NCI-H2196 (cell line): ENCODE measurements around the gene DNAJC3.
"Not testable (repeated sequence)": the region's sequence is repeated elsewhere in the genome, so short reads cannot be mapped to it uniquely, and the experiment has no call there.

ENCODE experiments used
- DNase-seq: peaks from one replicate; lab custom pipeline; 2025; ENCODE audit not compliant: unreplicated experiment; lab: John Stamatoyannopoulos, UW

DNAJC3 gene

DNA sequence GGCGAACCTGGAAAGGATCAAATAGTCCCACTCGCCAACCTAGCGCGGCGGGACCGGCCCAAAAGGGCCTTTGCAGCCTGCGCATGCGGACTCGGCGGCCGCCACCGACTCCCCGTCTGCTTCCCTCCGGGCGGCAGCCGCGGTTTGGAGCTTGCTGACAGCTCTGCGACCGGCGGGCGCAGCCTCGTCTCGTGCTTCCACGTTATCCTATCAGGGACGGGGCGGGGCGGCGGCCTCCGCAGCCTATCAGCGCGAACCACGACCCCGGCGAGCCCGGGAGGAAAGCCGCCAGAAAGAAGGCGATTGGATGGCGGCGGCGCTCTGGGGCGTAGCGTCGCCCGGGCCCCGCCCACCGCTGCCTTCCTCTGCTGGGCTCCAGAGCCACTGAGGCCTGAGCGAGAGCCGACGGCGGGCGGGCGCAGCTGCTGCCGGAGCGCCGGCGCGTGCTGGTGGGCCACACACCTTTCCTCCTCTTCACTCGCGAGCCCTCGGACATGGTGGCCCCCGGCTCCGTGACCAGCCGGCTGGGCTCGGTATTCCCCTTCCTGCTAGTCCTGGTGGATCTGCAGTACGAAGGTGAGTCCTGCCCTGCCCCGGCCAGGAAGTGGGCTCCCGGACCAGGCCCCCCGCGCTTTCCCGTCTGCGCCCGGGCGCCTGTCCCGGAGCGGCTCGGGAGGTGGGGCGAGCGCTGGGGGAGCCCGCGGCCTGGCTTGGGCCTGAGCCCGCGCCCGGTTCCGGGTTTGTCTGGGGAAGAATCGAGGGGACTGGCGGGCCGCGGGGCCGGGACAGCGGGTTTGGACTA lies at the start of gene DNAJC3:
Gene DNAJC3, plus strand, starts transcription at position 378 of the 802 bp plus-strand sequence. Its CDS starts 117 bp downstream, at position 495.
- peak; percentile 86 for DNase-seq

- no peak for DNase-seq
Observed at GRCh38 chr13:95627590-95627989, 49.3 kb upstream of the DNAJC3 start.

- no peak for DNase-seq
Observed at GRCh38 chr13:95628488-95628887, 48.5 kb upstream of the DNAJC3 start.

DNA sequence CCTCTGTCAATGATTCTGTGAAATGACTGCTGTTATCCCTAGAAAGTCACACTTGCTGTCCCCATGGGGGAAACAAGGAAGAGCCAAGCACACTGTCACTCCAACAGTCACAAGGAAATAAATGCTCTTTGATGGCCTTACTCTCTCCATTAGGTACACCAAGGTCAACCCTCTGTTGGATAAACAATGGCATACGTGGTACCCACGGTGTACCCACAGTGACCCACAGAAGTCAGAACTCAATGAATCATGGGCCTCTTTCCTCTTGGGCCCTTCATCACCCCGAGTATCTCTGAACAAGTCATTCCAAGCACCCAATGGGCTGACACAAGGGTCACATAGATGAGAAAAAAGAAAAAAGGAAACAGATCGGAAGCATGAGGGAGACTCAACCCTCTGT lies 47.9 kb upstream of the DNAJC3 start:
- DNase-seq, result no peak

- DNase-seq, result no peak
Observed at GRCh38 chr13:95630593-95630992, 46.3 kb upstream of the DNAJC3 start.

- no peak for DNase-seq
Observed at GRCh38 chr13:95636853-95637252, 40.1 kb upstream of the DNAJC3 start.

GRCh38 chr13:95641291-95642027 lies 35.5 kb upstream of the DNAJC3 start:
- DNase-seq, result no peak

- DNase-seq, result no peak
Observed at GRCh38 chr13:95642028-95642621, 34.8 kb upstream of the DNAJC3 start.

GRCh38 chr13:95642999-95643398 lies 33.9 kb upstream of the DNAJC3 start:
- DNase-seq, result no peak

- no peak for DNase-seq
Observed at GRCh38 chr13:95643571-95643935, 33.4 kb upstream of the DNAJC3 start.

- no peak for DNase-seq
Observed at GRCh38 chr13:95643936-95644598, 32.9 kb upstream of the DNAJC3 start.

DNA sequence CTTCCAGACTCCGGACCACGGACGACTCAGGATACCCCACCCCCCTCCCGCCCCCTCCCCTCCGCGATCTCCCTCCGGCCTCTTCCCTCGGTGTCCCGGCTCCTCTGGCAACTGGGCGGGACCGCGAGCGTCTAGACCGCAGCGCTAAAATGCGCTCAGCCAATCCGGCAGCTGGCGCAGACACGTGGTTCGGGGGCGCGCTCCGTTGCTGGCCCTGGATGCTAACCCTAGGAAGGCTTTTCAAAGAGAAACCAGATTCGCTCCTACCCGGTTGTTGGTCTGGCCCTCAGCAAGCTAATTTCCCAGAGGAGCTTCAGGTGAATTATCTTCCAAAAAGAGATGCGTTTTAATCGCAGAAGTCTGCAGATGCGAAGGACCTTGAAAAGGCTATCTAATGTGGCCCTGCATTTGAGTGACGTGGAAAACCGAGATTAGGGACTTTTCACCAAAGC lies 32.3 kb upstream of the DNAJC3 start, which contains the start of gene DZIP1:
Gene DZIP1, minus strand, starts transcription at position 106 of the 452 bp plus-strand sequence. CDS start 2,677 bp downstream, outside the sequence.
- DNase-seq, result peak; percentile 55

GRCh38 chr13:95647321-95647720 lies 29.6 kb upstream of the DNAJC3 start:
- no peak for DNase-seq

- no peak for DNase-seq
Observed at GRCh38 chr13:95650696-95651095, 26.2 kb upstream of the DNAJC3 start.

DNA sequence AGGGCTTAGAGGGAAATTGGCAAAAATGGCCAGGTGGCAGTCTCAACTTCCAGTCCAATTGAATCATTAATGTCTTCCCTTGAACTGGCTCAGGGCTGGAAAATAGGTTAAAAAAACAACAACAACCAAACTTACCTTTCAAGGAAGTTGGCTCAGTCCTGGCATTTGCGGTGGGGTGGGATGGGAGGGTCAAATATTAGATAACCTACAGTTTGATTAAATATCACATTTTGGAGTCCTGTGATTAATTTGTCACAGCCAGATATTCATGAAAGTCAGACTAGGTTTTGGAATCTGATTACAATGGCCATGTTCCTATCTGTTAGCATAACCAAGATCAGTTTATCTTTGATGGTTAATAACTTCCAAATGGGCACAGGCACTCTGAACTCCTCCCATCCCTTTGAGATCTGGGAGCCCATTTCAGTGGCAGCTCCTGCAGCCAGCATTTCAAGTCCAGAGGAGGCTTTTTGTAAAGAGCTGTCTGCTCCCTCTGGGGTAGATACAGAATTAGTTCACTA lies 24.6 kb upstream of the DNAJC3 start:
- no peak for DNase-seq

- DNase-seq, result no peak
Observed at GRCh38 chr13:95652821-95653220, 24.1 kb upstream of the DNAJC3 start.

DNA sequence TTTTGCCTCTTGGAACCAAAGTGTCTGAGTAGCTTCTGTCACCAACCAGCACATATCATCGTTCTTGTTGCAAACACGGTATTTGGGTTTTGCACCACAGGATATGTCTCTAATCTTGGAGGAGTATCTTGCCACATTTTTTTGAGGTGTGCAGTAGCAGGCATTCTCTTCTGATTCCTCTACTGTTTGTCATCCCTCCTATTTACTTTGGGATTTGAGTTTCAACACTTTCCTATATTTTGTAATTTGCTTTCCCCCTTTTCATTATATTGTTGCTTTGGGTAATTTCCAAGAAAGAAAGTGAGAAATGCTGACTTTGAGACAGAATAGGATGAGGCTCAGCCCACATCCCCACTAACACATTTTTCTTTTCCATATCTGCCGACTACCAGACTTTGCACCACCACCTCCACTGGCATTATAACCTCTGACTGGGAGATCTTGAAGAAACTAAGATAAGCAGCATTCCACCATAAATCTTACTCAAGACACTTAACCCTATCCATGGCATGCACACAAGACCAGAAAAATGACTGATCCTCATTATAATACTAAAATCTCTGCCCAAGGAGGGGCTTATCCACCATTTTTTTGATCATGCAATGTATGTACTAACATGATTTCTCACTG lies 20.4 kb upstream of the DNAJC3 start:
- no peak for DNase-seq

GRCh38 chr13:95659500-95659899 lies 17.4 kb upstream of the DNAJC3 start:
- no peak for DNase-seq

DNA sequence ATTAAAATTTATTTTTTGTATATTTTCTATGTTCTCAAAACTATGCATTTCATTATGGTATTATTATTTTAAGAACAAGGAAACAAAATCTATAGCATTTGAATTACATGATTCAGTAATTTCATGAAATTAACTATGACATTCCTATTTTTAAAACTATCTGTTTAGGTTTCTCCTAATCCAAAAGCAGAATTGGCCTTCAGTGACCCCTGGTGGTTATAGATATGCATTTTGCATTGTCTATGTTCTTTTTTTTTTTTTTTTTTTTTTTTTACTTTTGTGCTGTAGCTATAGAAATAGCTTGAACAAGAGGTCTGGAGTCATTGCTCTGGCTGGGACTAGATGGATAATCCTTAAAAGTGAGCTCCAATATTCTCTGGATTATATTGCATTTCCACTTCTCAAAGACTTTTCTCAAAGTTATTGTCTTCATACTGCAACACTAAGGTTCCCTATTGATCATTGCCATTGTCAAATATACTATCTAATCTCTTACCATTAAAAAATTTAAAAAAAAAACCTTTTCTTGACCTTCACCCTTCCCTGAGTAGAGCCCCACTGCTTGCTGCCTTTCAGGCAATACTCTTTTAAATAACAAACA lies 15.9 kb upstream of the DNAJC3 start:
- peak; percentile 38 for DNase-seq

DNA sequence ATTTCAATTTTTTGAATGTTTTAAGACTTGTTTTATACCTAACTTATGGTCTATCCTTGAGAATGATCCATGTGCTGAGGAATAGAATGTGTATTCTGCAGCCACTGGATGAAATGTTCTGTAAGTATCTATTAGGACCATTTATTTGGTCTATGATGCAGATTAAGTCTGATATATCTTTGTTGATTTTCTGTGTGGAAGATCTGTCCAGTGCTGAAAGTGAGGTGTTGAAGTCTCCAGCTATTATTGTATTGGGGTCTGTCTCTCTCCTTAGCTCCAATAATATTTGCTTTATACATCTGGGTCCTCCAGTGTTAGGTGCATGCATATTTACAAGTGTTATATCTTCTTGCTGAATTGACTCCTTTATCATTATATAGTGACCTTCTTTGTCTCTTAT lies 9.7 kb upstream of the DNAJC3 start:
- not testable (repeated sequence) for DNase-seq
